ENCODE results near the gene UQCRQ. TPM values are rescaled to one million over a fixed set of nuclear protein-coding genes. Genes with fewer than 3 reads are reported as not detected.

UQCRQ gene
- total RNA-seq, 1 donor from 2014 or later: 727 TPM

DNA sequence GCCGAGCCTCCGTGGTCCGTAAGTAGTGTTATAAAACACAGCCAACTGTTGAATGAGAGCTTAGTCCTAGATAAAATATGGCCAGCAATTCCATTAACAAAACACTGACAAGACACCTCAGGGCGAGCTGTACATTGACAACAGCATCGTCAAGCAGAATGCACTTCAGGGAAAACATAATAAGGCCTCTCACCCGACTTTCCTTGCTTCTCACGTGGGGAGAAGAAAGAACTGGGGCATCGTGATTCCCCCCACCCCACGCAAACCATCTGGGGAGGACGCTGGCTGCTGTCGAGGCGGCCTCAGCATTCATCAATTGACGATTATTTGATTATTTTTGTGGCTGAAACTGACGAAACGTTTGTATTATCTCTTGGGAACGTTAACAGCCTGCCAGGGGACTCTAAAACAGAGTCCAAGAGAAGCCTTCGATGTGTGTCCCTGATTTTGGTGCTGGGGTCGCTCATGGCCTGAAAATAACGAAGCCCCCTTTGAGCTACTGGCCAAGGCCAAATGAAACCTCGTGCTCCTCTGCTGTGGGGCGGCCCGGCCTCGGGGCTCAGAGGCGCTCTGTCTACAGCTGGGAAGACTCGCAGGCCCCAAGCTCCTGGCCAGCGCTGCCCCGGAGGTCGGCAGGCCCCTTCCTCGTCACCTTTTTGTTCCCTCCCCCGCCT is 637 bp upstream of the UQCRQ start:
- DNase-seq (ENCODE audit: low spot score) (no peak), ATAC-seq (no peak)

GRCh38 chr5:132867046-132867451 is 607 bp downstream of the UQCRQ start:
- no peak for DNase-seq (ENCODE audit: low spot score)
- ATAC-seq: peak; percentile 2

- no peak for DNase-seq (ENCODE audit: low spot score)
- no peak for ATAC-seq
Observed at GRCh38 chr5:132868754-132869153, 2.3 kb downstream of the UQCRQ start.

GRCh38 chr5:132870801-132871200 is 4.4 kb downstream of the UQCRQ start:
- ATAC-seq (peak; percentile 5), DNase-seq (ENCODE audit: low spot score) (no peak)

- ATAC-seq (peak; percentile 1), DNase-seq (ENCODE audit: low spot score) (no peak)
Observed at GRCh38 chr5:132871459-132872284, 5.2 kb downstream of the UQCRQ start.

DNA sequence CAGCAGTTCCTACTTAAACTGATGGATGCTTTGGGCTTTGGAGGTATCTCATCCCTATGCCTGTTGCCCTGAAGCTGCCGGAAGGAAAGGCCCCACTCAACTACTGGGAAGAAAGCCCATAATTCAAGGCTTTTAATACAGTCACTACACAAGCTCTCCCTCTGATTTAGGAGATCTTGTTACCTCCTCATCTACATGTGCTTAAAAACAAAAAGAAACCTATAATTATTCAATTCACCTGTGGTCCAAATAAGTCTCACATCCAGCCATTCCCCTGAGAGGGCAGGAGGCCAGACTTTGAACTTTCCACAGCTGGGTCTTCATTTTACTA is 6.3 kb downstream of the UQCRQ start:
- peak; percentile 67 for DNase-seq (ENCODE audit: low spot score)
- ATAC-seq: no peak

GRCh38 chr5:132873119-132873929 is 6.9 kb downstream of the UQCRQ start, which contains the start of gene LEAP2:
LEAP2 (plus strand) TSS chr5:132873668; CDS start chr5:132873695, 27 bp downstream.
- peak; percentile 69 for ATAC-seq
- DNase-seq (ENCODE audit: low spot score): peak; percentile 89

DNA sequence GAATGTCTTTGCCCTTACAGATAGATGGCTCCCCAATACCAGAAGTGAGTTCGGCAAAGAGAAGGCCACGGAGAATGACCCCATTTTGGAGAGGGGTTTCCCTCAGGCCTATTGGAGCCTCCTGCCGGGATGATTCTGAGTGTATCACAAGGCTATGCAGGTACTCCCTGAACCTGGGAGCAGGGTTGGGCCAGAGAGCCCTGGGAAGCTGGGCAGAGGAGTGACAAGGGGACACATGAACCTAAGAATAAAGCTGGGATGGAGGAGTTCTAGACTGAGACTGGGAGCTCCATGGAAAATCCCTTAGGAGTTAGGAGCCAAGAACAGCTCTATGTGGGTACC is 7.5 kb downstream of the UQCRQ start:
- ATAC-seq (peak; percentile 12), DNase-seq (ENCODE audit: low spot score) (no peak)

- peak; percentile 14 for ATAC-seq
- DNase-seq (ENCODE audit: low spot score): no peak
Observed at GRCh38 chr5:132876020-132876759, 9.7 kb downstream of the UQCRQ start.

DNA sequence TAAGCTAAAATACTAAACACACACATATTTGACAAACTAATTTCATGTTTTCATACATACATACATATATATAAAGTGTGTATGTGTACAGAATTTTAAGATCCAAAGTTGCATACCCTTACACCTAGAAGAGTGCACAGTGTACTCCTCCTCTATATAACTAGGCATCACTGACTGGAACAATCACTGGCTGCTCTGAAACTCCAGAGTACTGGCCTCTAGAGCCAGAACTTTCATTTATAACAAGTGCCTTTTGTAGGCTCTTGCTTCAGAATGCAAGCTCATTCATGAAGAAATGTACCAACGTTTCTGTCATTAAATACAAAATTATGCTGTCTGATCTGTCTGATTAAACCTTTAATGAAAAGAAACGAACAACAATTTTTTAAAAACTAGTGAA is 11.0 kb downstream of the UQCRQ start:
- DNase-seq (ENCODE audit: low spot score): no peak
- ATAC-seq: no peak

DNA sequence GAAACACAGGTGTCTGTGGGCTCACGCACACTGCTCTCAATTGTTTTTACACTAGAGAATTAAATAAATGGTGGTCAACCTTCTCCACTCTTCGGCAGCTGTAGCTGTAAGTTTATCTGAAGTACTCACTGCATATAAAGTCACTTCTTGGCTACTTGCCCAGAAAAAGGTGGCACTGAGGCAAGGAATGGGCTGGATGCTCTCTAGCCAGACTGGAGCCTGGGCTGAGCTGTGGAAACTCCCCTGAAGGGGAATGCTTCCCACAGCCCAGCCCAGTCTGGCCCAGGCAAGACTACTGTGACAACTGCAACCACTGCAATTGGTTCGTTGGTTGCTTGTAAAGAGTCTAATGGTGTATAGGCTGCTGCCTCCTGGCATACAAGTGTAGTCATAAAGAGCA is 11.5 kb downstream of the UQCRQ start:
- DNase-seq (ENCODE audit: low spot score): no peak
- ATAC-seq: peak; percentile 27

GRCh38 chr5:132883261-132883834 is 16.9 kb downstream of the UQCRQ start:
- peak; percentile 80 for ATAC-seq
- DNase-seq (ENCODE audit: low spot score): no peak

DNA sequence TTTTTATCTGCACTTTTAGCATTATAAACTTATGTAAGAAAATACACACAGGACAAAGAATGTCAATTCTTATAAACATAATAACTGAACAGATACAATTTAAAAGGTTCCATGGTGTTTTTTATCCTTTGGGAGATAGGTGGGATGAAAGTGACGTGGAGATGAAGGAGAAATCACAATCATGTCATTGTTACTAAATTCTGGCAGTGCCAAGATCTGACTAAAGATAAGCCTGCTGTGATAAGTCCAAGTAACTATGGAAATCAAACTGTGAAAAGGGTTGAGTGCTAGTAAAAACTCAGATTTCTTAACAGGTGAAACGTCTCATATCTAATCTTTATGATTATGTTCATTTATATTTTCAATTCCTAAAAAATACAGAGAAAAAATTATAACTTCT is 18.1 kb downstream of the UQCRQ start:
- DNase-seq (ENCODE audit: low spot score) (no peak), ATAC-seq (no peak)

DNA sequence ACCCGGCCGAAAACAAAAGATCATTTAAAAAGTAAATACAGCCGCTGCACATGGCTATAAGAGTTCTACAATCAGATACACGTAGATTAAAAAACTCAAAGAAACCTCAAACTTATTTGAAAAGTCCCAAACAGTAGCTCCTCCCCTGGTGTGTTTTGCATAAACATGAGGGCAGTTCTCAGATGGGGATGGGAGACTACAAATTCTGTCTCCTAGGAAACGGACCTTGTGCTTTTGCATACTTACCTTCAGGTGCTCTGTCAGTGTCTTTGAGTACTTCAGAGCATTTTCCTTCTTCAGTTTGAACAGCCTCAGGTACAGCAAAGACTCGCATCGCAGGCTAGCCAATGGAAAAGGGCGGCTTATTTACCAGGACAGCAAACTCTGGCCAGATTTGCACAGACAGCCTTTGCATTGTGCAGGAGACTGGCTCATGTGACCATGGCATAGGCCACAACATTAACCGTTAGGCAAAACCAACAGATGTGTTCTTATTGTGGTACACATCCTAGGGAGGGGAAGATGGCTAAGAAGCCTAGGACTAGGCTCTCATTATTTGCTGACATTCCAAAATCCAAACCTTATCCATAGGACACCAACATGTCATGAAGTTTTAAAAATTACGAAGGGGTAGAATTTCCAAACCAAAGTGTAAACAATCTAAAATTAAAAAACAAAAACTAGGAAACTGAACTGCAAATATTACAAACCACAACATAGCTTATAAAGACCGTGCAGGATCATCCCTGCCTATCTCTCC is 19.8 kb downstream of the UQCRQ start:
- ATAC-seq (peak; percentile 38), DNase-seq (ENCODE audit: low spot score) (no peak)

DNA sequence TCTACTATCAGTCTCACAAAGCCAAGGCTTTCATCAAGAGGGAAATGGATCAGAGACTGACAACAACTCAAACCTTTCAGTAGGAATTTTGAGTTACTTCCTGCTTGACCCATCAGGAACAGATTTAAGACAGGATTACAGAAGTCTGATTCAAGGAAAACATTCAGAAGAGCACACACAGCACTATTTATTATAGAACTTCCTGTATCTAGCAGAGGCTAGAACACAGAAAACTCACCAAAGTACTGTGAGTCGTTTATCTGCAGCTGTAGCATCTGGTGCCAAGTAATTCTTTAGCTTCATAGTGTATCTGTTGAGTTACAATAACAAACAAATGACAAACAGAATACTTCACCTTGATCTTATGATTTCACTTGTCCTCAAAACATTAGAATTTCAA is 20.8 kb downstream of the UQCRQ start:
- DNase-seq (ENCODE audit: low spot score) (no peak), ATAC-seq (peak; percentile 22)

DNA sequence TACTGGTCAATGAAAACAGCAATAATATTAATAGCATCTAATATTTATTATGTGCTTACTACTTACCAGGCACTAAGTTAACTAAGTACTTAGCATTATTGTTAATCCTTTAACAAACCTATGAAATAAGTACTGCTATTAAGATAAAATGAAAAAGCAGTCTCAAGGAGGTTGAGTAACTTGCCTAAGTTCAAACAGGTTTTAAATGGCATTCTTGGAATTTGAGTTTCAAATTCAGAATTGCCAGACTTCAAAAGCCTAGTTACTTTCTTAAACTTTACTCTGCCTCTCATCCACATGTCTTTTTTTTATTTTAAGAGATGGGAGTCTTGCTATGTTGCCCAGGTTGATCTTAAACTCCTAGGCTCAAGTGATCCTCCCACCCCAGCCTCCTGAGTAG is 23.1 kb downstream of the UQCRQ start:
- DNase-seq (ENCODE audit: low spot score): no peak
- no peak for ATAC-seq

DNA sequence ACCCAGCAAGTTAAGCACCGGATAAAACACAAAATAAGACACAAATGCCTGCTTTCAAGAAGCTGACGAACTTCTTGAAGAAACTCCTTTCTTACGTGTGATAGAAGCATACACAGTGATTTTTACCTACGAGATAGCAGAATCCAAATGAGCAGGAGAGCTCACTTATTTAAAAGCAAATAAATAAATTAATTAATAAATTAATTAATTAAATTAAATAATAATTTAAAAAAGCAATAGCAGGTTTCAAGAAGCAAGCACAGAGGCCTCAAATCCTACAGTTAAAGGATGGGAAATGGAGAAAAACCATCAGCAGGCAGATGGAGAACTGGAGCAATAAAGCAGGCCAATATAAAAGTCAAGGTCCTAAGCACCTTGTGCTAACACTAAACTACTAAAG is 24.4 kb downstream of the UQCRQ start:
- DNase-seq (ENCODE audit: low spot score): no peak
- ATAC-seq: no peak

DNA sequence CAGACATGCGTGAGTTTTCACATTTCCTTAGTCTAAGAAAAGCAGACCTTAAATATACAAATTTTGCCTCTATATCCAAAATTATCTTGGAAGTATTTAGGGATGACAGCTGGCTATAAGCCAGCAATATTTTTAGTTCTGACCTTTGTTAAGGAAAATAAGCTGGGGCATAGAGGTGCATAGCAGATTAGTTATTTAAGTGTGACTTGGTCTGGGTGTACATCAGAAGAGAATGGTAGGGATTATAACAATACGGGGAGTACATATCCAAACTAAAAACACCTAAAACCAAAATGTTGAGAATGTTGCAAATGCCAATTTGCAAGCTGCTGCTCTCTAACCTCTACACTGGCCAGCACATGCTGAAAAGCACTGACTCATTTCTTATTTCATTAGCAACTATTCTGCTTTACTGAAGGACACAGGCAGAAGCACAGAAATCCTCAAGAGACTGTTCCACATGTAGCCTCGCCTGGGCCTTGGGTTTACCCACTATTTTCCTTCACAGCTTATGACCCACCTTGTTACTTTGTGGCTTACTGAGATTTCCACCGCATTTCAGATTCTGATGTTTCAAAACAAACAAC is 29.4 kb downstream of the UQCRQ start:
- ATAC-seq: no peak
- no peak for DNase-seq (ENCODE audit: low spot score)

DNA sequence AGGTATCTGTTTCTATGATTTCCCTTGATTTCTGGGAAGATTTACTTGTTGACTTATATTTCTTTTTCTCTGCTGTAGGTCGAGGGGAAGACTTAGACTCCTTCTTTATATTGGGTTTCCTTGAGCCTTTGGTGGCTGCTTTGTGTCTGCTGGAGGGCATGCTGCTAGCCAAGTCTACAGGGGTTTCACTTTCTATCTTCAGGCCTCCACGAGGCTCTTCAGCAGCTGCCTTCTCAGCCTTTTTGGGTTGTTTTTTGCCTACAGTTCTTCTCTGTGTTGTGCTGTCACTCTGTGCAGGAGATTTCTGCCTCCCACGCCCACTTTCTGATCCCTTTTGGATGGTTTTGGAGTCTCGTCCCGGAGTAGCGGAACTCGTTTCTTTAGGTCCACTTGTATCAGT is 30.2 kb downstream of the UQCRQ start:
- ATAC-seq: peak; percentile 16
- no peak for DNase-seq (ENCODE audit: low spot score)

DNA sequence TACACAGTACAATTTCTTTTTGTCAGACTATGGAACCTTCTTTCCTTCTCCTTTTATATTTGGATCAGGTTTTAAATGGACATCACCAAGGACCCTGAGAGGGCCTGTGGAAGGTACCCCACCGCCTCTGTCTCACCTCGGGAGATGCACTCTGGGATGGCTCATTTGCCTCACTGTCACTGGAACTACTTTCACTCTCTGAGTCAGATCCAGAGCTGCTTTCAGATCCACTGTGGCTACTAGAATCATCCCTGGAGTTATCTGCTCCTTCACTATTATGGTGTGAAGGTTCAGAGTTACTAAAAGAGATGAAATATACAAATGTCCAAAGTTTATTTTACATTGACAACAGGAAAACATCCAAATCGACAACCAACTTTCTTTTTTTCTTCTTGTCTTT is 31.7 kb downstream of the UQCRQ start:
- DNase-seq (ENCODE audit: low spot score) (no peak), ATAC-seq (peak; percentile 15)

All from left lobe of liver (tissue), 2 donors.